ENCODE results near the gene GRIA1. TPM values are rescaled to one million over a fixed set of nuclear protein-coding genes. Genes with fewer than 3 reads are reported as not detected.

GRIA1 gene
- total RNA-seq, 2 donors from 2014 or later, result 2.7 TPM; not detected in 1

DNA sequence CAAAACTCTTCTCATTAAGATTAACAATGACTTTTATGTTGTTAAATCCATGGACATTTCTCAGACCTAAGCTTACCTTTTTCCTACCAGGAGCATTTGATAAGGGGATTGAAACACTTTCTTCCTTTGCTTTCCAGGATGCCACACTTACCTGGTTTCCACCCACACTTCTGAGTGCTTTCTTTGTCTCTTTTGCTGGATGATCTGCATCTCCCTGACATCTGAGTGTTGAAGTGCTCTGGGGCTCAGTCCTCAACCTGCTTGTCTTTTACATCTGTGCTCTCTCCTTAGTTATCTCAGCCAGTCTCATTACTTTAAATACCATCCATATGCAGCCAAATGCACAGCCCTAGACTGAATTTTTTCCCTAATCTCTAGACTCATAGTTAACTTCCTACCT is 22.9 kb upstream of the GRIA1 start:
- Histone ChIP-seq H3K27me3 (replicated peaks; ENCODE audit: insufficient read depth) (no peaks in the 10 kb centered on the region), H3K27ac (no peak overlapping the region), H3K4me1 (replicated peaks) (no peaks in the 10 kb centered on the region), H3K9me3 (no peaks in the 10 kb centered on the region), H3K36me3 (no peaks in the 10 kb centered on the region), H3K4me3 (no peak overlapping the region)
- intact Hi-C loops (cut with DNase I), result no loop called here
- TF ChIP-seq, protein P1, sequence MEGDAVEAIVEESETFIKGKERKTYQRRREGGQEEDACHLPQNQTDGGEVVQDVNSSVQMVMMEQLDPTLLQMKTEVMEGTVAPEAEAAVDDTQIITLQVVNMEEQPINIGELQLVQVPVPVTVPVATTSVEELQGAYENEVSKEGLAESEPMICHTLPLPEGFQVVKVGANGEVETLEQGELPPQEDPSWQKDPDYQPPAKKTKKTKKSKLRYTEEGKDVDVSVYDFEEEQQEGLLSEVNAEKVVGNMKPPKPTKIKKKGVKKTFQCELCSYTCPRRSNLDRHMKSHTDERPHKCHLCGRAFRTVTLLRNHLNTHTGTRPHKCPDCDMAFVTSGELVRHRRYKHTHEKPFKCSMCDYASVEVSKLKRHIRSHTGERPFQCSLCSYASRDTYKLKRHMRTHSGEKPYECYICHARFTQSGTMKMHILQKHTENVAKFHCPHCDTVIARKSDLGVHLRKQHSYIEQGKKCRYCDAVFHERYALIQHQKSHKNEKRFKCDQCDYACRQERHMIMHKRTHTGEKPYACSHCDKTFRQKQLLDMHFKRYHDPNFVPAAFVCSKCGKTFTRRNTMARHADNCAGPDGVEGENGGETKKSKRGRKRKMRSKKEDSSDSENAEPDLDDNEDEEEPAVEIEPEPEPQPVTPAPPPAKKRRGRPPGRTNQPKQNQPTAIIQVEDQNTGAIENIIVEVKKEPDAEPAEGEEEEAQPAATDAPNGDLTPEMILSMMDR (IDR thresholded peaks at IDR 0.05), result no peak
- TF ChIP-seq POLR2AphosphoS5 (IDR thresholded peaks at IDR 0.05) (no peak), POLR2A (IDR thresholded peaks at IDR 0.05) (no peak)
- no peak for DNase-seq (ENCODE audit: low spot score)

DNA sequence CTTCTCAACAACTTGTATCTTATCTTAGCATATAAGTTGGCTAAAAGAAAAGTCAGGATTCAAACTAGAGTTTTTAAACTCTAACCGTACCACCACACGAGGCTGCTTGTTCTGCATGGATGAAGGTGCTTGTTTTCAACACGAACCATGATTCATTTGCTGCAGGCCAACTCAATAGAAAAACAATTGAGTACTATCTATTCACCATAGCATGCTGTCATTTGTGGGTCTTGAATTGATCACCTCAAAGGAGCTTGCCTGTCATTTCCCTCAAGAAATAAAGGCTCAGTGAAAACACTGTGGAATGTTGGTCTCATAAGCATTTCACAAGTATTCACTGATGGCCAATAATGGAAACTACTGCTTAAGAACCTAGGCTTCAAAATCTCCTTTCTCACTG is 21.0 kb upstream of the GRIA1 start:
- no peak for DNase-seq (ENCODE audit: low spot score)
- TF ChIP-seq POLR2A (IDR thresholded peaks at IDR 0.05), result no peak
- TF ChIP-seq, protein P1 (IDR thresholded peaks at IDR 0.05), result no peak
- TF ChIP-seq POLR2AphosphoS5 (IDR thresholded peaks at IDR 0.05), result no peak
- 90% methylated on average over 3 of the region's 3 CpGs for WGBS
- Histone ChIP-seq H3K27me3 (replicated peaks; ENCODE audit: insufficient read depth) (no peaks in the 10 kb centered on the region), H3K27ac (no peak overlapping the region), H3K36me3 (no peaks in the 10 kb centered on the region), H3K9me3 (no peaks in the 10 kb centered on the region), H3K4me1 (replicated peaks) (no peaks in the 10 kb centered on the region), H3K4me3 (no peak overlapping the region)
- intact Hi-C loops (cut with DNase I), result no loop called here

DNA sequence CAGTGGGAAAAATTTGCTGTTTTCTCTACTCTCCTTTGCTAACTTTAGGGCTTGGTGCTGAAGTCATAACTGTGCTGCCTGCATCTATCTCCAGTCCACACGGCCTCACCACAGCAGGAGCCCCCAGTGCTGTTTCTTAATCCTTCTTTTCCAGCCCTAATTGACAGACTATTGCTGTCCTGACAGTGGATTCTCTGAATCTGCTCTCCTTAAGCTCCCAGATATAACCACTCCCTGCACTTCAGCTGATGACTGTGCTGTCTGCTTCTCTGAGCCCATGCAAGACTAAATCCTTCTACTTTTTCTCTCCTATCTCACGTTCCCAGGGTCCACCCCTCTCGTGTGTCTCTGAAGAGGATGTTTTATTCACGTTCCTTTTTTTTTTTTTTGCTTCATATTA is 19.7 kb upstream of the GRIA1 start:
- DNase-seq (ENCODE audit: low spot score), result no peak
- H3K9me3 ChIP-seq, result no peaks in the 10 kb centered on the region
- intact Hi-C loops (cut with DNase I), result no loop called here
- H3K27ac ChIP-seq, result no peak overlapping the region
- no peak overlapping the region for H3K4me3 ChIP-seq
- TF ChIP-seq, protein P1 (IDR thresholded peaks at IDR 0.05), result no peak
- TF ChIP-seq POLR2A (IDR thresholded peaks at IDR 0.05) (no peak), POLR2AphosphoS5 (IDR thresholded peaks at IDR 0.05) (no peak)
- H3K27me3 ChIP-seq (replicated peaks; ENCODE audit: insufficient read depth), result no peaks in the 10 kb centered on the region
- H3K4me1 ChIP-seq (replicated peaks), result no peaks in the 10 kb centered on the region
- WGBS, result 69% methylated on average over 4 of the region's 4 CpGs
- H3K36me3 ChIP-seq, result no peaks in the 10 kb centered on the region

- Histone ChIP-seq H3K4me1 (replicated peaks) (no peaks in the 10 kb centered on the region), H3K9me3 (no peaks in the 10 kb centered on the region), H3K4me3 (no peak overlapping the region), H3K27me3 (replicated peaks; ENCODE audit: insufficient read depth) (no peaks in the 10 kb centered on the region), H3K36me3 (no peaks in the 10 kb centered on the region), H3K27ac (no peak overlapping the region)
- 45% methylated on average over 1 of the region's 1 CpG for WGBS
- no peak for DNase-seq (ENCODE audit: low spot score)
- intact Hi-C loops (cut with DNase I), result no loop called here
- TF ChIP-seq POLR2AphosphoS5 (IDR thresholded peaks at IDR 0.05) (no peak), POLR2A (IDR thresholded peaks at IDR 0.05) (no peak)
- TF ChIP-seq, protein P1 (IDR thresholded peaks at IDR 0.05), result no peak
Observed at GRCh38 chr5:153476767-153477166, 13.7 kb upstream of the GRIA1 start.

DNA sequence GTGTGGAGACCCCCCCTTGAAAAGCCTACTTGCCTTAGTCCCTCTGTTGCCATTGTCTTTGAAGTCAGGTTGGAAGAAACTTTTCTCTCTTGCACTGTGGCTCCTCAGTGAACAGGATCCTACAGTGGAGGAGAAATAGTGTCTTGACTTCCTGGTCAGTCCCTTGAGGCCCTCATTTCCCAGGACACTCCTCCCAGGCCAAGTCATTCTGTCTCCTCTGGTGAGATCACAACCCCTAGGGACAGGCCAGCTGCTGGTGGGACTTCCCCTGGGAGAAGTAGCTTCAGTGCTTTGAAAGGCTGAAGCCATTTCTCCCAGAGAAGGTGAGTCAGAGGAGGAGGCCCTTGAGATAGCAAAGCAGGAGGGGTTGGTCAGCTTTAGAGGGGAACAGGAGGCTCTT is 10.1 kb upstream of the GRIA1 start:
- Histone ChIP-seq H3K36me3 (no peaks in the 10 kb centered on the region), H3K4me1 (replicated peaks) (no peaks in the 10 kb centered on the region), H3K4me3 (no peak overlapping the region), H3K27ac (no peak overlapping the region), H3K9me3 (no peaks in the 10 kb centered on the region), H3K27me3 (replicated peaks; ENCODE audit: insufficient read depth) (no peaks in the 10 kb centered on the region)
- no peak for DNase-seq (ENCODE audit: low spot score)
- TF ChIP-seq POLR2A (IDR thresholded peaks at IDR 0.05), result no peak
- no peak for TF ChIP-seq POLR2AphosphoS5 (IDR thresholded peaks at IDR 0.05)
- TF ChIP-seq, protein P1 (IDR thresholded peaks at IDR 0.05), result no peak
- intact Hi-C loops (cut with DNase I), result no loop called here
